ENCODE data around the gene TMED10.

- no peak for TF ChIP-seq POLR2A (IDR thresholded peaks at IDR 0.05)
- TF ChIP-seq, protein P1, sequence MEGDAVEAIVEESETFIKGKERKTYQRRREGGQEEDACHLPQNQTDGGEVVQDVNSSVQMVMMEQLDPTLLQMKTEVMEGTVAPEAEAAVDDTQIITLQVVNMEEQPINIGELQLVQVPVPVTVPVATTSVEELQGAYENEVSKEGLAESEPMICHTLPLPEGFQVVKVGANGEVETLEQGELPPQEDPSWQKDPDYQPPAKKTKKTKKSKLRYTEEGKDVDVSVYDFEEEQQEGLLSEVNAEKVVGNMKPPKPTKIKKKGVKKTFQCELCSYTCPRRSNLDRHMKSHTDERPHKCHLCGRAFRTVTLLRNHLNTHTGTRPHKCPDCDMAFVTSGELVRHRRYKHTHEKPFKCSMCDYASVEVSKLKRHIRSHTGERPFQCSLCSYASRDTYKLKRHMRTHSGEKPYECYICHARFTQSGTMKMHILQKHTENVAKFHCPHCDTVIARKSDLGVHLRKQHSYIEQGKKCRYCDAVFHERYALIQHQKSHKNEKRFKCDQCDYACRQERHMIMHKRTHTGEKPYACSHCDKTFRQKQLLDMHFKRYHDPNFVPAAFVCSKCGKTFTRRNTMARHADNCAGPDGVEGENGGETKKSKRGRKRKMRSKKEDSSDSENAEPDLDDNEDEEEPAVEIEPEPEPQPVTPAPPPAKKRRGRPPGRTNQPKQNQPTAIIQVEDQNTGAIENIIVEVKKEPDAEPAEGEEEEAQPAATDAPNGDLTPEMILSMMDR (IDR thresholded peaks at IDR 0.05), result no peak
Measured at GRCh38 chr14:75091251-75091650, 85.2 kb downstream of the TMED10 start.

All from right lobe of liver (tissue), 4 donors.